HuH-7.5 (cell line): ENCODE results near the gene MAGI2.
"Not testable (repeated sequence)": the region's sequence is repeated elsewhere in the genome, so short reads cannot be mapped to it uniquely, and the experiment has no call there.

ENCODE experiments used
- DNase-seq: peaks from one replicate; pipeline ENCODE4 v3.0.0; 2011; ENCODE audit warnings: low spot score

MAGI2 gene

GRCh38 chr7:78636727-78637126, 816.7 kb downstream of the MAGI2 start:
- no peak for DNase-seq

DNA sequence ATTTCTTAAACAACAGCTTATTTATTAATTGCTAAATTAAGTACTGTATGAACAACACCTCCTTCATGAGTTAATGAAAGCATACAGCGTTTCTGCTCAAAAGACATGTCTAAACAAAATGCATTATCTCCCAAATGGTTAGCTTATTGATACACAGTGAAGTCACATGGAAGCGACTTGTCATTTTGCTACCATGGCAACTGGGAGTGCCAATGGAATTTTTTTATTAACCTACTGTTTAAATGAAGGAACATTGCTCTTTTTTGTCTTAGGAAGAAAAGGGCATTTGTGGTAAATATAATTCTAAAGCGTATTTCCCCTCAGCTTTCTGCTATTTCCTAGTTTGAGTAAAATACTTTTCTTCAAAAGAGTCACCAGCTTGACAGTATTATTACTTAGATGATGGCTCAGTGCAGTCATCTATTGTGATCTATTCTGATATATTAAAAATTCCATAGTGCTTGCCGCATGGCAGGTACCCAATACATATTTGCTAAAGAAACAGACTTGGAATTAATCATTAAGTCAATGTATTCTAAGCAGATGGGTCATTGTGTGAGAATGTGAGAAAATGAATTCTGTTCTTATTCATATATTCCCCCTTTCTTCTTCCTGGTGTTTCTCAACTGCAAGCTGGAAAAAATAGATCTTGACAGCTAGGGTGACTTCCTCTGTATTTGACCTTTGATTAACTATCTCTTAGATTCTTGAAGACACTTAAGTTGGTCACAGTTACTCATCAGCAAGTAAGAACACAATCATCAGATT, 818.3 kb downstream of the MAGI2 start:
- no peak for DNase-seq

GRCh38 chr7:78634093-78634492, 819.4 kb downstream of the MAGI2 start:
- no peak for DNase-seq

DNA sequence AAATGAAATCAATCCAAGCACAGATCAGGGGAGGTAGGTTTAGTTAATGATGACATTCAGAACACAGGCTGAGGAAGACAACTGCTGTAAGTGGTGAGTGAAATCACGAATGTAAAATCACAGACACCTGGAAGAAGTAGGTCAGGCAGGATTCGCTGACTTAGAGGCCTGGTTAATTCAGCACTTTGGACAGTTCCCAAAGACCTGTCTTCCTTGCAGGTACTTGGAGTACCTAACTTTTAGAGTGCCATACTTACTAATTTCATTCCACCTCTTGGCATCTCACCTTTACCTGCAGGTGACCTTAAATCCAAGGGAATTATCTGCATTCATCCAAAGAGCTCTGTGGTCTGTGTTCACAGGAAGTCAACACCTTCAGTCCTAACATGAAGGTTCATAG, 832.5 kb downstream of the MAGI2 start:
- DNase-seq: no peak

- DNase-seq: no peak
These were observed 836.9 kb downstream of the MAGI2 start for GRCh38 chr7:78616539-78616938.

DNA sequence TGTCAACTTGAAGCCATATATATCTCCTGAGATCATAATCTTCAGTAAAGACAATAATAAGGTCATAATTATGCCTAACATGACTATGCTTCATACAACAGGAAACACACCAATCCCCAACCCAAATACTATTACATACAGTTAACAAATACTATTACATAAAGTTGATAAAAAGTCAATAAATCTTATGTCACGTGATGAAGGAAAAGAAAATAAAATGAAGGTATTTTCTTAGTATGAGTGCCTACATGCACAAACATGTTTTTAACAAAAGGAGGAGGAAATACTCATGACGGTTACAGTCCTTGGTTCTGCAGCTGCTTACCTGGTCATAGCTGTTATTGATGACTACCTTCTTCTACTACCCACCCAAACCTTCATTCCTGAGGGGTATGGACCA, 844.2 kb downstream of the MAGI2 start:
- DNase-seq: no peak

DNA sequence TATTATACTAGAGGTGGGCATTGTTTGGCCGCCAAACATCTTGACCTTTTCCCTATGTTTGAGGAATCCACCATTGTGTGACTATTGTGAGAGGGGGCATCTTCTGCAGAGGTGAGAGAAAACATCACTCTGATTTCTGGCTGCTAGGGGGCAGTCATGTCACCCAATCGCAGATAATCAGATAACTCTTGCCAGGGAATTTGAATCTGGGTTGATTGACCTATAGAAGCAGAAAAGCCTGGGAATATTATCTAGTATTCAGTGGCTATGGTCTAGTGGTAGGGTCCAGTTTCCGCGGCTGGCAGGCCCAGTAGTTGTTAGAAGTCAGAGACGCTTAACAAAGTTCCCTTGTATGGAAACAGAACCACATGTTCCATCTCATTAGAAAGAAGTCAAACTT, 846.4 kb downstream of the MAGI2 start:
- DNase-seq: no peak

- DNase-seq: no peak
These were observed 848.3 kb downstream of the MAGI2 start for GRCh38 chr7:78605119-78605518.

DNA sequence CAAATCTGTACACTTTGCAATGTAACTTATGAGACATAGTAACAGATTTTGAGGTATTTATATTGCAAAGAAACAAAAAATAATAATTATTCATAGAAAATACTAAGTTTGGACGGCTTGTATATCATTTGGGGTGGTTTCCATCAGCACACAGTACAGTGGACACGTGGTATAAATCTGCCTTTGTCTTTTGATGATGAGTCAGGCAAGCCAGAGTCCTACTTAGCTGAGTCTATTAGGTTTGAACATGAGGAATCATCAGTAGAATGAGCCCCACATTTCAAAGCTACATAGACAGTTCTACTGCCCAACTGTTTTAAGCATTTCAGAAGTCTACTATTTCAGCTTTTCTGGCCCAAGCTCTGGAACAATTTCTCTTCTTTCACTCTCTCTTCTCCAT, 851.7 kb downstream of the MAGI2 start:
- DNase-seq: no peak

DNA sequence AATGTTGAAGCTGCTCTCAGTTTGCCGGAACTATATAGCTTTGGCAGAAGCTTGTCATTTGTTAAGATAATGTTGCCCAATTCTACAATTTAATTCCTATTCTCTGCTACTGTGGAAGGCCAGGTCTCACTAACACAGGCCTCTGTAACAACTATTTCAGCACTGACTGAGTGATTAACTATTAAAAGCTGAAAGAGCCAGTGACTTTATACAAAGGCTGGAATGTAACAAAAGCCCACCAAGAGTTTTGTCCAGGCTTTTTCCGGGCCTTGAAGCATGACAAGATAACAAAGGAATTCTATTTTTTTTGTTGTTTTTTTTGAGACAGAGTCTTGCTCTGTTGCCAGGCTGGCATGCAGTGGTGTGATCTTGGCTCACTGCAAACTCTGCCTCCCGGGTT, 859.3 kb downstream of the MAGI2 start:
- DNase-seq: no peak

DNA sequence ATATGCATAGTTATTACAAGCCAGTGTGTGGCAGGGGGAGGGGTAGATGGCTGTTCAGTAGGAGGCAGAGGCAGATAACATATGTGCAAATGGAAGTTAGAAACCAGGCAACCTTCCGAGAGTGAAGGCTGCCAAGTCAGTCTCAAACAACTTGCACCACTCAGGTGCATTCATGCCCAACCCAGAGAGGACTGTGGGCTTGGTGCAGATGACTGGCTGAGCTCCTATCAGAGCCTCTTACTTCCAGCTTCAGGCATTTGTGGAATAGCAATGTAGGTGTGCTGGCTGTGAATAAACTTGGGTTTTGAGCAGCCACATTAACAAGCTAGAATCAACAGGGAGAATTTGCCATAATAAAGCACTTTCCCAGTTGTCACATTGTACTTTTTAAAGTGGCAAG, 865.1 kb downstream of the MAGI2 start:
- DNase-seq: no peak

GRCh38 chr7:78587443-78588044, 865.9 kb downstream of the MAGI2 start:
- no peak for DNase-seq

DNA sequence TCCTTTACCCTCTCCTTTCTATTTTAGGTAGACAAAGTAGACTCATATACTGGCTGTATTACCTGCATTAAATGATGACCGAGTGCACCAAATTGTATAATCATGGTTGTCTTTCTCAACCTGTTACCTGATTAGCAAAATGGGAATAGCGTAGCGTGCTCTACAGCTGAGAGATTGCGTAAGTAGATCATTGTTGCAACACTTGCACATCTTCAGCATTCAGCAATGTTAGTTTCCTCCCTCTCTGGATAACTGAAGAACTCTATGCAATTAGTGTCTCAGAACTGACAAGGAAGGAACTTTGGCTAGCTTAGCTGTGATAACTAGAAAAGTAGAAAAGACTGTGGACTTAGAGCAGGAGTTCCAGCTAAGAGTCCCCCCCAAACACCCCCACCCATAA, 867.5 kb downstream of the MAGI2 start:
- no peak for DNase-seq

GRCh38 chr7:78578686-78579085, 874.8 kb downstream of the MAGI2 start:
- no peak for DNase-seq

DNA sequence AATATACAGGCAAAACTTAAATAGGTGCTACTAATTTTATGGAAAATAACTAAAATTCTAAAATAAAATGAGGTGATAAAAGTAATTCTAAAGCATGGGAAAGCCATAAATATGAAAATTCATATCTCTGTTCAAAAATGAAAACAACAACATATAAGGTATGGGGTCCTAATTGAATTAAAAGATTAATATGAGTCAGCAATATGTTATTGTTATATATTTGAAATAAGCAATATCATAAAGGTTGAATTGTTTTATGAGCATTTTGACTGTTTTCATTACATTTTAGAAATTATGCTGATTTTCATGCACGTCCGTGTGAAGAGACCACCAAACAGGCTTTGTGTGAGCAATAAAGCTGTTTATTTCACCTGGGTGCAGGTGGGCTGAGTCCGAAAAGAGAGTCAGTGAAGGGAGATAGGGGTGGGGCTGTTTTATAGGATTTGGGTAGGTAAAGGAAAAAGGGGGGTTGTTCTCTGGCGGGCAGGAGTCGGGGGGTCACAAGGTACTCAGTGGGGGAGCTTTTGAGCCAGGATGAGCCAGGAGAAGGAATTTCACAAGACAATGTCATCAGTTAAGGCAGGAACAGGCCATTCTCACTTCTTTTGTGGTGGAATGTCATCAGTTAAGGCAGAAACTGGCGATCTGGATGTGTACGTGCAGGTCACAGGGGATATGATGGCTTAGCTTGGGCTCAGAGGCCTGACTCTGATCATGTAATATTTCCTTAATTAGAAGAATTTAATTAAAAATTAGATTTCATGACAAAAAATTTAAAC, 876.1 kb downstream of the MAGI2 start:
- DNase-seq: not testable (repeated sequence)

DNA sequence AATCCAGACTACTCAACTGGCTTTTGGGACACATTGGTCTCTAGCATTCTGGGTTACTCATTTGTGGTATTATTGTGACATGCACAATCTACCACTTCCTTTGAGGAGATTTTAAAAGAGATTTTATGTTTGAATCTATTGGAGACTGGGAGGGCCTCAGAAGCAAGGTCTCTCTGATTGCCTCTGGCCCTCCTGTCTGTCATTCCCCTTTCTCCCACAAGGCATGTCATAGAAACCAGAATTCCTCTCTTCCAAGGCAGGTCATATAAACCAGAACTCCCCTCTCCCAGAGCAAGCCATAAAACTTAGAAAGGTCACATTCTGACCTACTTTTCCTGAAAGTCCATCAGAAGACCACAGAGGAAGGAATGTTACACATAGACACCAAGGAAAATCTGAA, 877.2 kb downstream of the MAGI2 start:
- DNase-seq: no peak

DNA sequence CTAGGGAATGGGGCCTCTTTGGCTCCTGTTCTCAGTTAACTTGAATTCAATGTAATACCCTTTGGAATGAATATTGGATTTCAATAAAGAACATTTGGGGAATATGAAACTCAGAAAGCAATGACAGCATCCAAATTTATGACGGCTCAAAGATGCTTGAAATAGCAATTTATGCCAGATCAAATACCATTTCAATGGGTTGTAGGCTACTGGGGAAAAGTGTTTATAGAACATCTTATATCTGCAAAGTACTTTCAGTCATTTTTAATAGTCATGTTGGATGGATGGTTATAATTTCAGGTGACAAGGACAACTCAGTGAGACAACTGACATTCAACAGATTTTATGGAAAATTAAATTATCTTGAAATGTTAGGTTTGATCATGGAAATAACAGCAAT, 882.2 kb downstream of the MAGI2 start:
- no peak for DNase-seq

- no peak for DNase-seq
These were observed 884.8 kb downstream of the MAGI2 start for GRCh38 chr7:78568690-78569089.

- no peak for DNase-seq
These were observed 885.6 kb downstream of the MAGI2 start for GRCh38 chr7:78567836-78568235.

DNA sequence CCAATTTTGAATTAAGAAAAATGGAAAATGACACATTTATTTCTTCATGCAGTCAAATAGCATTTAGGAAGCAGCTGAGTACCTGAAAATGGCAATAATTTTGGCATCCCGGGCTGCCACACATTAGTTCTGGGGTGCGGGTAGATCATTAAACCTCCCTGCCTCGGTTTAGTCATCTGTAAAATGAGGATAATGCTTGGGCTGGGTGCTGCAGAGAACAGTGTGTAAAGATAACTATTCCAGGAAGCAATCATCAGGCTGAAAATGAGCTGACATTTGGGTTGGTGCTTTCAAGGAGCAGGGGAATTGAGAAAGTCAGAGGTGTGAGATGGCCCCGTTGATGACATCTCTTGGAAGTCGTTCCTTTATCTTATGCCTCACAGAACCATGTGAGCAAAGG, 887.7 kb downstream of the MAGI2 start:
- no peak for DNase-seq

- DNase-seq: no peak
These were observed 890.3 kb downstream of the MAGI2 start for GRCh38 chr7:78563191-78563590.

- no peak for DNase-seq
These were observed 891.3 kb downstream of the MAGI2 start for GRCh38 chr7:78562191-78562590.

DNA sequence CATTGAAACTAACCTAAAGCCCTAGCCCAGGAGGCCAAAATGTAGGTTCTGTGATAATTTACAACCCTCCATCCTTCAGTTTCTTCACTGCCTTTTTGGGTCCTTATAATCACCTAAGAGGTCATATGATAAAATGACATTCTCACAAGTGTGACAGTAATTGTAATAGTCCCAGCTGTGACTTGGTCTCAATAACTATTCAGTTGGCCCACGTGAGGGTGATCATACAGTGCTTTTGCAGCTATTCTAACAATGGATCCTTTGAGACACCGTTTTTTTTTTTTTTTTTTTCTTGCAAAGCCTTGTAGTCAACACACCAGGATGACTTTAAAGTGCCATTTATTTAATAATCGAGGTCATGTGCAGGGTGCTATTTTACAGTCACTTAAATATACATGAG, 894.9 kb downstream of the MAGI2 start:
- no peak for DNase-seq
